Right atrium auricular region (tissue), 2 donors: ENCODE data around the gene MRTFB. TPM values are rescaled to one million over a fixed set of nuclear protein-coding genes. Genes with fewer than 3 reads are reported as not detected.

Source experiments
- DNase-seq: peaks from one replicate; pipeline ENCODE4 v3.0.0-alpha.2; 2019; ENCODE audit warnings: low spot score
- H3K27ac ChIP-seq, 2 donors: fragments of 200-600 bp; sonication (generic); 1 replicate in 1 of 2; 2 replicates in 1 of 2; pipeline ENCODE4 v1.5.1; 2016 to 2019
- H3K27me3 ChIP-seq, 2 donors: fragments of 200-600 bp; sonication (generic); one replicate each; pipeline versions ENCODE4 v1.5.1 to v1.6.0; 2017 to 2019
- H3K36me3 ChIP-seq: fragments of 200-600 bp; sonication (generic); one replicate; pipeline ENCODE4 v1.5.1; 2016
- H3K4me1 ChIP-seq, 2 donors: fragments of 200-600 bp; sonication (generic); one replicate each; pipeline versions ENCODE4 v1.5.1 to v1.6.0; 2017 to 2019
- H3K4me3 ChIP-seq, 2 donors: fragments of 200-600 bp; sonication (generic); 1 replicate in 1 of 2; 2 replicates in 1 of 2; pipeline ENCODE4 v1.5.1; 2017 to 2019; ENCODE audit warnings: mild to moderate bottlenecking in 1 of 2, moderate library complexity in 1 of 2
- H3K9me3 ChIP-seq, 2 donors: fragments of 200-600 bp; sonication (generic); one replicate each; pipeline ENCODE4 v1.5.1; 2019
- CTCF ChIP-seq, 2 donors: fragments of 200-600 bp; sonication (generic); IDR thresholded peaks; one replicate each; pipeline ENCODE4 v1.5.1; 2019; ENCODE audit warnings: antibody characterized with exemption in 2 of 2
- total RNA-seq, 2 donors: library from RNA; depleted of rRNA; stranded (reverse); fragments of >200 nt; gene quantifications; one replicate each; pipeline ENCODE4 v1.1.0, GENCODE V29; 2016

The MRTFB gene
- total RNA-seq, 2 donors from 2014 or later: 38.6 to 46.5 TPM

- Histone ChIP-seq H3K36me3 (no peaks in the 10 kb centered on the region), H3K4me3 (peak overlapping the region; percentile 49 to 54), H3K4me1 (peaks cover 0 to 36% of the 10 kb centered on the region in 2 donors), H3K9me3 (no peaks in the 10 kb centered on the region), H3K27ac (peak overlapping the region; percentile 85 to 91), H3K27me3 (no peaks in the 10 kb centered on the region)
- no peak for TF ChIP-seq CTCF (IDR thresholded peaks at IDR 0.05)
- DNase-seq: no peak
Observed at GRCh38 chr16:14186795-14187221, 115.7 kb downstream of the MRTFB start.

- H3K4me1 ChIP-seq: peaks cover 0 to 40% of the 10 kb centered on the region in 2 donors
- no peaks in the 10 kb centered on the region for H3K36me3 ChIP-seq
- H3K27me3 ChIP-seq: no peaks in the 10 kb centered on the region
- H3K9me3 ChIP-seq: no peaks in the 10 kb centered on the region
- DNase-seq: no peak
- TF ChIP-seq CTCF (IDR thresholded peaks at IDR 0.05): no peak
- H3K27ac ChIP-seq: peak overlapping the region; percentile 85 to 91
- peak overlapping the region; percentile 49 to 54 for H3K4me3 ChIP-seq
Observed at GRCh38 chr16:14187517-14188338, 116.6 kb downstream of the MRTFB start.

- no peaks in the 10 kb centered on the region for H3K27me3 ChIP-seq
- H3K4me3 ChIP-seq: no peak overlapping the region
- no peak overlapping the region for H3K27ac ChIP-seq
- no peak for DNase-seq
- H3K36me3 ChIP-seq: no peaks in the 10 kb centered on the region
- H3K4me1 ChIP-seq: peaks cover 0 to 23% of the 10 kb centered on the region in 2 donors
- TF ChIP-seq CTCF (IDR thresholded peaks at IDR 0.05): no peak
- no peaks in the 10 kb centered on the region for H3K9me3 ChIP-seq
Observed at GRCh38 chr16:14193316-14193871, 122.3 kb downstream of the MRTFB start.

- Histone ChIP-seq H3K27me3 (no peaks in the 10 kb centered on the region), H3K36me3 (no peaks in the 10 kb centered on the region), H3K4me3 (no peak overlapping the region), H3K27ac (no peak overlapping the region), H3K4me1 (peaks cover 0 to 23% of the 10 kb centered on the region in 2 donors), H3K9me3 (no peaks in the 10 kb centered on the region)
- TF ChIP-seq CTCF (IDR thresholded peaks at IDR 0.05): no peak
- DNase-seq: no peak
Observed at GRCh38 chr16:14194721-14195120, 123.6 kb downstream of the MRTFB start.

GRCh38 chr16:14196011-14196410 is 124.9 kb downstream of the MRTFB start:
- H3K9me3 ChIP-seq: no peaks in the 10 kb centered on the region
- peaks cover 0 to 20% of the 10 kb centered on the region in 2 donors for H3K4me1 ChIP-seq
- TF ChIP-seq CTCF (IDR thresholded peaks at IDR 0.05): no peak
- no peak overlapping the region for H3K4me3 ChIP-seq
- DNase-seq: no peak
- H3K36me3 ChIP-seq: no peaks in the 10 kb centered on the region
- no peak overlapping the region for H3K27ac ChIP-seq
- H3K27me3 ChIP-seq: no peaks in the 10 kb centered on the region
